Vagina (tissue), 2 donors: ENCODE data around the gene FUT7. TPM values are rescaled to one million over a fixed set of nuclear protein-coding genes. Genes with fewer than 3 reads are reported as not detected.
"Not testable (repeated sequence)": the region's sequence is repeated elsewhere in the genome, so short reads cannot be mapped to it uniquely, and the experiment has no call there.

Experiments
- DNase-seq, 2 donors: peaks; one replicate each; pipeline ENCODE4 v3.0.0-alpha.2; 2017; ENCODE audit errors: extremely low spot score in 2 of 2
- H3K27ac ChIP-seq: fragments of 200-600 bp; sonication (generic); one replicate; pipeline ENCODE4 v1.5.1; 2019
- H3K27me3 ChIP-seq: fragments of 200-600 bp; sonication (generic); one replicate; pipeline ENCODE4 v1.5.1; 2019
- H3K36me3 ChIP-seq, 2 donors: fragments of 200-600 bp; sonication (generic); one replicate each; pipeline ENCODE4 v1.5.1; 2017 to 2019
- H3K4me1 ChIP-seq: fragments of 200-600 bp; sonication (generic); one replicate; pipeline ENCODE4 v1.5.1; 2019
- H3K4me3 ChIP-seq, 2 donors: fragments of 200-600 bp; sonication (generic); 1 replicate in 1 of 2; 2 replicates in 1 of 2; pipeline ENCODE4 v1.5.1; 2016 to 2019
- H3K9me3 ChIP-seq: fragments of 200-600 bp; sonication (generic); one replicate; pipeline ENCODE4 v1.5.1; 2019
- POLR2A ChIP-seq, 2 donors: fragments of 450-650 bp; IDR thresholded peaks; one replicate each; pipeline ENCODE4 v1.6.1; 2017; ENCODE audit warnings: antibody characterized with exemption in 2 of 2, mild to moderate bottlenecking in 2 of 2, moderate library complexity in 2 of 2
- POLR2AphosphoS5 ChIP-seq, 2 donors: sonication (generic); formaldehyde crosslinking; IDR thresholded peaks; one replicate each; pipeline ENCODE4 v1.9.0; 2017; ENCODE audit warnings: antibody characterized with exemption in 2 of 2, mild to moderate bottlenecking in 2 of 2, low read depth in 1 of 2; ENCODE audit not compliant: insufficient read depth in 1 of 2
- intact Hi-C: fragments of 100-400 bp; cut with DNase I; formaldehyde crosslinking; loops from one replicate; pipeline ENCODE4 v1.15.1; 2023
- total RNA-seq: library from RNA; depleted of rRNA; stranded (reverse); fragments of >200 nt; gene quantifications from one replicate; pipeline ENCODE4 v1.2.3, GENCODE V29; 2016
- TF ChIP-seq, protein P1 (sequence below), 3 experiments: fragments of 450-650 bp in 2 of 3; fragments of 200-600 bp in 1 of 3; sonication (generic) in 1 of 3; IDR thresholded peaks; one replicate each; pipeline ENCODE4 v1.5.1; 2017 to 2019; ENCODE audit warnings: antibody characterized with exemption in 3 of 3, mild to moderate bottlenecking in 2 of 3, moderate library complexity in 2 of 3

The FUT7 gene
- total RNA-seq, 1 donor from 2014 or later = not detected

DNA sequence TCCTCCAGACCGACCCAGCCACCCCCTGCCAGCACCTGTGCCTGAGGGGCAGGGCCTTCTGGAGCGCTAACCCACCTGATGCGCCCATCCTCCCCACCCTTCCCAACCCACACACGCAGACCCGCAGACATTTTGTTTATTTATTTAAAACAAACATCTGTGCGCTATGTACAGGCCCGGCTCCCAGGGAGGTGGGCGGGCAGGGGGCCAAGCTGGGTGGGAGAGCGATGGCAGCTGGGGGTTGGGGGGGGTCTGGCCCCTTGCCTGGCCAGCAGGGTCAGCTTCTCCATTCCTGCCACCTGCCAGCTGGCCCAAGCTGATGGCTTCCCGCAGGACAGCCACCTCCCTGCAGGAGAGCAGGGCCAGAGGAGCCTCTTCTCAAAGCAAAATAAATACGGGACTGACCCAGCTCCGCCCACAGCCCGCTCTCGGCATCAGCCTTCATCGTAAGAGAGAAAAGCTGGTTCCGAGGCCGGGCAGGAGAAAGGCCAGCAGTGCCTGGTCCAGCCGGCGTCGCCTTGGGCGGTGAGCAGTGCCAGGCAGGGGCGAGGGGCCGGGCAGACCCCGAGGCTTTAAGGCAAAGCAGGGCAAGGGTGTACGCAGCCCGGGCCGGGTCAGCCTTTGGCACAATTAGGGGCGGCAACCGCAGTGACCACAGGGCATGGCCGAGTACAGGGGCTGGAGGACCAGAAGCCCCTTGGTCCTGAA lies 24.6 kb downstream of the FUT7 start:
- Histone ChIP-seq H3K4me1 (no peaks in the 10 kb centered on the region), H3K27ac (no peak overlapping the region), H3K36me3 (no peaks in the 10 kb centered on the region), H3K4me3 (no peak overlapping the region), H3K27me3 (no peaks in the 10 kb centered on the region), H3K9me3 (no peaks in the 10 kb centered on the region)
- DNase-seq = no peak
- no peak for TF ChIP-seq POLR2A (IDR thresholded peaks at IDR 0.05)
- TF ChIP-seq, protein P1, sequence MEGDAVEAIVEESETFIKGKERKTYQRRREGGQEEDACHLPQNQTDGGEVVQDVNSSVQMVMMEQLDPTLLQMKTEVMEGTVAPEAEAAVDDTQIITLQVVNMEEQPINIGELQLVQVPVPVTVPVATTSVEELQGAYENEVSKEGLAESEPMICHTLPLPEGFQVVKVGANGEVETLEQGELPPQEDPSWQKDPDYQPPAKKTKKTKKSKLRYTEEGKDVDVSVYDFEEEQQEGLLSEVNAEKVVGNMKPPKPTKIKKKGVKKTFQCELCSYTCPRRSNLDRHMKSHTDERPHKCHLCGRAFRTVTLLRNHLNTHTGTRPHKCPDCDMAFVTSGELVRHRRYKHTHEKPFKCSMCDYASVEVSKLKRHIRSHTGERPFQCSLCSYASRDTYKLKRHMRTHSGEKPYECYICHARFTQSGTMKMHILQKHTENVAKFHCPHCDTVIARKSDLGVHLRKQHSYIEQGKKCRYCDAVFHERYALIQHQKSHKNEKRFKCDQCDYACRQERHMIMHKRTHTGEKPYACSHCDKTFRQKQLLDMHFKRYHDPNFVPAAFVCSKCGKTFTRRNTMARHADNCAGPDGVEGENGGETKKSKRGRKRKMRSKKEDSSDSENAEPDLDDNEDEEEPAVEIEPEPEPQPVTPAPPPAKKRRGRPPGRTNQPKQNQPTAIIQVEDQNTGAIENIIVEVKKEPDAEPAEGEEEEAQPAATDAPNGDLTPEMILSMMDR (IDR thresholded peaks at IDR 0.05) = no peak
- no peak for TF ChIP-seq POLR2AphosphoS5 (IDR thresholded peaks at IDR 0.05; ENCODE audit: insufficient read depth in 1 of 2, low read depth in 1 of 2)
- intact Hi-C loops = no loop called here

DNA sequence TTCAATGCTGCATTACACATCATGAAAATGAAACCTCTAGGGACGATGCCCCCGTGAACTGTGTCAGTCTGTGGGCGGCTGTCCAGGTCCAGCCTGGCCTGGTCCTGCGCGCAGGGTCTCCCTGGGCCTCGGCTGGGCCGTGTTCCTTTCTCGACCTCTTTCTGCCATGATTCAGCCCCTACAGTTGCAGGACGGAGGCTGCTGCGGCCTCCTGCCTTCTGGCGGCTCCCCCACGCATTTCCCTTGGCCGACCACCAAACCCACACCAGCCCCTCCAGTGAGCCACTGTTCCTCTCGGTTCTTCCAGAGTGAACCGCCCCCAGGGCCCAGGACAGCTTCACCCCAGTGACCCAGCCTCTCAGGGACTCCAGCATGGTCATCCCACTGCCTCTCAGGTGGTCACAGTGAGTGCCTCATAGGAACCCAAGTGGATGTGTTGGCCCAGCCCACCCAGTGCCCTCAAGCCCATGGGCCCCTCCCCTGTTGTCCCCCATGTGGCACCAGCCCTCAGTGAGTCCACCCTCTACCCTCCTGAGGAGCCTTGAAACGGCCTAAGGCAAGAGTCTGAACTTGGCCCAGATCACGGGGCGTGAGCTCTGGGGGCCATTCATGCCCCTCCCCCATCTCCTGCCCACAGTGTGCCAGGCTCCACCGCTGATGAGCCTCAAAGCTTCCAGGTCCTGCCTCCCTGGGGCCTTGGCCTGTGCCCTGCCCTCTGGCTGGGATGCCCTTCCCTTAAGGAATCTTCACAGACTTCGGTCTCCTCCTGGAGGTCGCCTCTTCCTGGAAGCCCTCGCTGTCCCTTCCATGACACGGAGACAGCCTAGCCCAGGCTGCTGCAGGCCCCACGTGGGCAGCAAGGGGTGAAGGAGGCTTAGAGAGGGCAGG lies 25.5 kb downstream of the FUT7 start:
- Histone ChIP-seq H3K27me3 (no peaks in the 10 kb centered on the region), H3K27ac (no peak overlapping the region), H3K36me3 (no peaks in the 10 kb centered on the region), H3K4me3 (no peak overlapping the region), H3K4me1 (no peaks in the 10 kb centered on the region), H3K9me3 (no peaks in the 10 kb centered on the region)
- intact Hi-C loops = no loop called here
- TF ChIP-seq POLR2A (IDR thresholded peaks at IDR 0.05) (no peak), POLR2AphosphoS5 (IDR thresholded peaks at IDR 0.05; ENCODE audit: insufficient read depth in 1 of 2, low read depth in 1 of 2) (no peak)
- TF ChIP-seq, protein P1 (IDR thresholded peaks at IDR 0.05) = no peak
- DNase-seq = no peak

DNA sequence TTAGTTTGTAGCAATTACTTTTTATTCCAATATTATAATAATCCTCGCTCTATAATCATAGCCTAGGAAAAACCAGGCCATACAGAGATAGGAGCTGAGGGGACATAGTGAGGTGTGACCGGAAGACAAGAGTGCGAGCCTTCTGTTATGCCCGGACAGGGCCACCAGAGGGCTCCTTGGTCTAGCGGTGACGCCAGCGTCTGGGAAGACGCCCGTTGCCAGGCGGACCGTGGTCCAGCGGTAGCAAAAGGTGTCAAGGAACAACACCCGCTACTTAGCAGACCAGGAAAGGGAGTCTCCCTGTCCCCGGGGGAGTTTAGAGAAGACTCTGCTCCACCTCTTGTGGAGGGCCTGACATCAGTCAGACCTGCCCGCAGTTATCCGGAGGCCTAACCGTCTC lies 27.6 kb downstream of the FUT7 start:
- H3K4me1 ChIP-seq, H3K4me3 ChIP-seq, H3K9me3 ChIP-seq, DNase-seq, H3K36me3 ChIP-seq, H3K27me3 ChIP-seq, intact Hi-C loops, H3K27ac ChIP-seq: not testable (repeated sequence)
- TF ChIP-seq, protein P1 (IDR thresholded peaks at IDR 0.05) = peak in 1 of 3 experiments; percentile 40

- H3K9me3 ChIP-seq = no peaks in the 10 kb centered on the region
- H3K27me3 ChIP-seq = no peaks in the 10 kb centered on the region
- DNase-seq = no peak
- H3K36me3 ChIP-seq = no peaks in the 10 kb centered on the region
- no peaks in the 10 kb centered on the region for H3K4me1 ChIP-seq
- intact Hi-C loops = no loop called here
- H3K27ac ChIP-seq = no peak overlapping the region
- no peak overlapping the region for H3K4me3 ChIP-seq
- TF ChIP-seq POLR2AphosphoS5 (IDR thresholded peaks at IDR 0.05; ENCODE audit: insufficient read depth in 1 of 2, low read depth in 1 of 2) (no peak), POLR2A (IDR thresholded peaks at IDR 0.05) (no peak)
- TF ChIP-seq, protein P1 (IDR thresholded peaks at IDR 0.05) = no peak
Observed at GRCh38 chr9:137002646-137003041, 29.2 kb downstream of the FUT7 start.
